ENCODE results near the gene HES1.

DNA sequence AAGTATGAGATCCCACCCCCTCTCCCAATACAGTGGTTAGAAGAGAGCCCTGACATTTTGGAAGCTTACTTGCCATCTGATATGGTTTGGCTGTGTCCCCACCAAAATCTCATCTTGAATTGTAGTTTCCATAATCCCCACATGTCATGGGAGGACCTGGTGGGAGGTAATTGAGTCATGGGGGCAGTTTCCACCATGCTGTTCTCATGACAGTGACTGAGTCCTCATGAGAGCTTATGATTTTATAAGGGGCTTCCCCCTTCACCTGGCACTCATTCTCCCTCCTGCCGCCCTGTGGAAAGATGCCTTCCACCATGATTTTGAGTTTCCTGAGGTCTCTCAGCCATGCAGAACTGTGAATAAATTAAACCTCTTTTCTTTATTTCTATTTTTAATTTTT is 28.8 kb upstream of the HES1 start:
- TF ChIP-seq POLR2A (IDR thresholded peaks at IDR 0.05; ENCODE audit: low read length) = no peak
- no peak for TF ChIP-seq GATA1 (IDR thresholded peaks at IDR 0.05; ENCODE audit: low read depth, low read length)

Measured in erythroblast (primary cell).